Right lobe of liver (tissue), 6 donors: Measurements from ENCODE around the gene GPRASP3. TPM values are rescaled to one million over a fixed set of nuclear protein-coding genes. Genes with fewer than 3 reads are reported as not detected.
A peak's percentile ranks its signal among the peaks of the same experiment; 100 is the strongest.
"Not testable (repeated sequence)": the region's sequence is repeated elsewhere in the genome, so short reads cannot be mapped to it uniquely, and the experiment has no call there.

Experiments
- ATAC-seq, 4 donors: fragments of 200-7000 bp; cut with Tn5 transposase; one replicate each; pipeline ENCODE4 v1.9.1; 2020; ENCODE audit warnings: mild to moderate bottlenecking in 4 of 4, moderate library complexity in 4 of 4
- DNase-seq, 3 donors: peaks; one replicate each; pipeline ENCODE4 v3.0.0-alpha.2; 2020
- H3K27ac ChIP-seq, 3 donors: fragments of 200-600 bp; one replicate each; pipeline ENCODE4 v1.8.0; 2022
- H3K27me3 ChIP-seq, 2 donors: fragments of 200-600 bp; one replicate each; pipeline ENCODE4 v1.8.0; 2022
- H3K36me3 ChIP-seq, 4 donors: fragments of 200-600 bp; sonication (generic) in 1 of 4; one replicate each; pipeline versions ENCODE4 v1.5.1 to v1.8.0; 2017 to 2022; ENCODE audit warnings: control low read depth in 1 of 4
- H3K4me1 ChIP-seq, 4 donors: fragments of 200-600 bp; sonication (generic) in 1 of 4; one replicate each; pipeline versions ENCODE4 v1.5.1 to v1.8.0; 2017 to 2022; ENCODE audit warnings: control low read depth in 1 of 4
- H3K4me3 ChIP-seq, 3 donors: fragments of 200-600 bp; one replicate each; pipeline ENCODE4 v1.8.0; 2022
- H3K9me3 ChIP-seq, 4 donors: fragments of 200-600 bp; sonication (generic) in 1 of 4; one replicate each; pipeline versions ENCODE4 v1.5.1 to v1.8.0; 2017 to 2022; ENCODE audit warnings: control low read depth in 1 of 4
- CTCF ChIP-seq, 4 donors: fragments of 200-600 bp in 3 of 4; fragments of 450-650 bp in 1 of 4; IDR thresholded peaks; one replicate each; pipeline versions ENCODE4 v1.5.1 to v1.8.0; 2016 to 2022; ENCODE audit warnings: antibody characterized with exemption in 4 of 4, mild to moderate bottlenecking in 2 of 4
- POLR2A ChIP-seq: fragments of 450-650 bp; IDR thresholded peaks from one replicate; pipeline ENCODE4 v1.6.1; 2017; ENCODE audit warnings: antibody characterized with exemption, mild to moderate bottlenecking
- WGBS: methylation state at CpG from one replicate; pipeline ENCODE4 v1.1.6; 2018; ENCODE audit warnings: low coverage, low lambda C conversion rate; ENCODE audit not compliant: insufficient coverage; ENCODE audit errors: missing lambda C conversion rate; 5-methylcytosine and 5-hydroxymethylcytosine counted together
- intact Hi-C, 2 donors: fragments of 100-400 bp; cut with DNase I; formaldehyde crosslinking; loops; one replicate each; pipeline versions ENCODE4 v1.11.2 to v1.14.1; 2022
- long read RNA-seq: library from polyadenylated mRNA; unstranded; transcript quantifications from one replicate; pipeline ENCODE4 v2.0.0, GENCODE V29; 2019
- total RNA-seq, 6 experiments: library from RNA; depleted of rRNA in 2 of 6; stranded (reverse); fragments of >200 nt in 2 of 6; fragmentation: NEBNext Ultra II Directional in 3 of 6; extraction: Animal tissue kit (Norgen Biotek cat#: 25700) in 3 of 6; gene quantifications; one replicate each; pipeline versions ENCODE4 v1.1.0 to v1.2.4, GENCODE V29; 2016 to 2023
- donor health status: DM: no; HTN: yes; CAD: no.
- donor health status: DM: no; HTN: no; CAD: no.
- donor health status: DM: no; HTN: no; CAD: no.
- donor health status: DM: no; HTN: yes; CAD: no.
- donor health status: DM: no; HTN: yes; CAD: no.

Gene GPRASP3
- total RNA-seq = 1 to 10 TPM; 1.7 to 3.4 (median 2.2) TPM
- long read RNA-seq, partial matches to known transcripts = 1 of 3 reads
- long read RNA-seq, other reads (novel, unspliced or antisense) = 2 of 3 reads

- Histone ChIP-seq H3K4me3 (peak within 1 kb of the TSS; percentile 31 to 48 (median 48)), H3K4me1 (no peaks in the 10 kb centered on the region), H3K9me3 (no peaks in the 10 kb centered on the region), H3K27ac (peak within 1 kb of the TSS in 1 of 3 donors; percentile 36), H3K27me3 (no peaks in the 10 kb centered on the region), H3K36me3 (no peaks in the 10 kb centered on the region)
- 28% methylated on average over 28 of the region's 31 CpGs for WGBS
- ATAC-seq (peak; percentile 92 to 99 (median 97)), DNase-seq (peak; percentile 76 to 84 (median 80))
- TF ChIP-seq CTCF (IDR thresholded peaks at IDR 0.05) (no peak), POLR2A (no peak)
- intact Hi-C loops = no loop called here
Measured at GRCh38 chrX:102720237-102721168, at the start of gene GPRASP3. GPRASP3 (plus strand) TSS chrX:102720743; CDS start chrX:102748996, 28,253 bp downstream.

GRCh38 chrX:102672856-102673255, 47.7 kb upstream of the GPRASP3 start:
- intact Hi-C loops = no loop called here
- TF ChIP-seq POLR2A = no peak
- no peak for TF ChIP-seq CTCF (IDR thresholded peaks at IDR 0.05)
- no peaks in the 10 kb centered on the region for H3K9me3 ChIP-seq
- H3K27me3 ChIP-seq = no peaks in the 10 kb centered on the region
- DNase-seq (no peak), ATAC-seq (no peak)
- H3K36me3 ChIP-seq = no peaks in the 10 kb centered on the region
- H3K27ac ChIP-seq = no peak overlapping the region
- no peaks in the 10 kb centered on the region for H3K4me1 ChIP-seq
- H3K4me3 ChIP-seq = no peak overlapping the region
- WGBS = 31% methylated on average over 3 of the region's 3 CpGs

- H3K4me3 ChIP-seq, H3K4me1 ChIP-seq, H3K27ac ChIP-seq, H3K36me3 ChIP-seq, ATAC-seq, H3K9me3 ChIP-seq, DNase-seq, H3K27me3 ChIP-seq, intact Hi-C loops: not testable (repeated sequence)
- WGBS = 60% methylated on average over 1 of the region's 1 CpG
Measured at GRCh38 chrX:102677479-102677878, 43.1 kb upstream of the GPRASP3 start.

- 41% methylated on average over 2 of the region's 2 CpGs for WGBS
- intact Hi-C loops = no loop called here
Measured at GRCh38 chrX:102684772-102685520, 35.6 kb upstream of the GPRASP3 start.

More at GRCh38 chrX:102684772-102685520, 35.6 kb upstream of the GPRASP3 start:
- Histone ChIP-seq H3K27me3 (no peaks in the 10 kb centered on the region), H3K27ac (no peak overlapping the region), H3K9me3 (no peaks in the 10 kb centered on the region), H3K4me3 (no peak overlapping the region), H3K36me3 (no peaks in the 10 kb centered on the region), H3K4me1 (no peaks in the 10 kb centered on the region)
- TF ChIP-seq POLR2A = no peak
- TF ChIP-seq CTCF (IDR thresholded peaks at IDR 0.05) = no peak
- DNase-seq (no peak), ATAC-seq (no peak)
